Liver (tissue), 9 donors: Measurements from ENCODE around the gene NUP50. TPM values are rescaled to one million over a fixed set of nuclear protein-coding genes. Genes with fewer than 3 reads are reported as not detected.

Experiments used
- DNase-seq: peaks from one replicate; pipeline ENCODE4 v3.0.0-alpha.2; 2017; ENCODE audit warnings: low spot score
- H3K27ac ChIP-seq, 2 donors: one replicate each; pipeline ENCODE4 v1.7.0; 2013; ENCODE audit warnings: inconsistent platforms in 2 of 2, low read length in 2 of 2, control low read depth in 1 of 2, low read depth in 1 of 2, mild to moderate bottlenecking in 1 of 2
- H3K27me3 ChIP-seq, 4 donors: one replicate each; pipeline versions ENCODE4 v1.6.1 to v1.7.0; 2013; ENCODE audit warnings: low read length in 3 of 4, inconsistent platforms in 1 of 4, mild to moderate bottlenecking in 1 of 4, moderate library complexity in 1 of 4; ENCODE audit not compliant: control insufficient read depth in 4 of 4, insufficient read depth in 4 of 4
- H3K36me3 ChIP-seq, 4 donors: one replicate each; pipeline versions ENCODE4 v1.6.1 to v1.7.0; 2013; ENCODE audit warnings: low read length in 3 of 4, mild to moderate bottlenecking in 3 of 4, low read depth in 1 of 4, moderate library complexity in 1 of 4; ENCODE audit not compliant: control insufficient read depth in 4 of 4, insufficient read depth in 3 of 4
- H3K4me1 ChIP-seq, 4 donors: one replicate each; pipeline versions ENCODE4 v1.6.1 to v1.7.0; 2013; ENCODE audit warnings: low read length in 3 of 4, mild to moderate bottlenecking in 3 of 4, moderate library complexity in 1 of 4; ENCODE audit not compliant: control insufficient read depth in 4 of 4, insufficient read depth in 4 of 4
- H3K4me3 ChIP-seq, 3 donors: one replicate each; pipeline versions ENCODE4 v1.6.1 to v1.7.0; 2013; ENCODE audit warnings: low read length in 3 of 3, control low read depth in 1 of 3, low read depth in 1 of 3, mild to moderate bottlenecking in 1 of 3
- H3K9ac ChIP-seq, 2 donors: one replicate each; pipeline ENCODE4 v1.7.0; 2013; ENCODE audit warnings: low read length in 2 of 2, mild to moderate bottlenecking in 2 of 2, moderate library complexity in 2 of 2, control low read depth in 1 of 2, low read depth in 1 of 2
- H3K9me3 ChIP-seq, 4 donors: one replicate each; pipeline versions ENCODE4 v1.6.1 to v1.7.0; 2013; ENCODE audit warnings: low read length in 3 of 4; ENCODE audit not compliant: control insufficient read depth in 4 of 4
- ATF3 ChIP-seq: IDR thresholded peaks from 2 replicates; pipeline ENCODE4 v1.6.1; 2016; ENCODE audit warnings: antibody characterized with exemption
- CTCF ChIP-seq: fragments of 150-350 bp; IDR thresholded peaks from 2 replicates; pipeline ENCODE4 v1.5.1; 2017; ENCODE audit warnings: improper control_type of control experiment, low read depth, low read length; ENCODE audit not compliant: missing input control
- EGR1 ChIP-seq, 2 donors: IDR thresholded peaks; 2 replicates each; pipeline ENCODE4 v1.6.1; 2016 to 2018; ENCODE audit warnings: antibody characterized with exemption in 2 of 2, low read depth in 2 of 2
- FOXA1 ChIP-seq: IDR thresholded peaks from 2 replicates; pipeline ENCODE4 v1.6.1; 2016; ENCODE audit warnings: antibody characterized with exemption
- FOXA2 ChIP-seq: IDR thresholded peaks from 2 replicates; pipeline ENCODE4 v1.6.1; 2016; ENCODE audit warnings: antibody characterized with exemption
- GABPA ChIP-seq, 2 donors: IDR thresholded peaks in 1 of 2; conservative IDR thresholded peaks in 1 of 2; 2 replicates each; pipeline ENCODE4 v1.6.1; 2016; ENCODE audit warnings: antibody characterized with exemption in 2 of 2, mild to moderate bottlenecking in 1 of 2, moderate library complexity in 1 of 2
- HNF4A ChIP-seq, 2 donors: conservative IDR thresholded peaks; 2 replicates each; pipeline ENCODE4 v1.6.1; 2016; ENCODE audit warnings: antibody characterized with exemption in 2 of 2, mild to moderate bottlenecking in 2 of 2
- HNF4G ChIP-seq: IDR thresholded peaks from 2 replicates; pipeline ENCODE4 v1.6.1; 2016; ENCODE audit warnings: antibody characterized with exemption
- JUND ChIP-seq, 2 donors: IDR thresholded peaks; 2 replicates each; pipeline ENCODE4 v1.6.1; 2016; ENCODE audit warnings: antibody characterized with exemption in 2 of 2
- MAX ChIP-seq: IDR thresholded peaks from 2 replicates; pipeline ENCODE4 v1.6.1; 2016; ENCODE audit warnings: antibody characterized with exemption
- NR2F2 ChIP-seq: IDR thresholded peaks from 2 replicates; pipeline ENCODE4 v1.6.1; 2016; ENCODE audit warnings: antibody characterized with exemption
- RAD21 ChIP-seq, 2 donors: IDR thresholded peaks; 2 replicates each; pipeline ENCODE4 v1.6.1; 2016; ENCODE audit warnings: antibody characterized with exemption in 2 of 2, mild to moderate bottlenecking in 2 of 2
- REST ChIP-seq: IDR thresholded peaks from 2 replicates; pipeline ENCODE4 v1.6.1; 2016; ENCODE audit warnings: antibody characterized with exemption, mild to moderate bottlenecking
- RXRA ChIP-seq, 2 donors: IDR thresholded peaks; 2 replicates each; pipeline ENCODE4 v1.6.1; 2017 to 2018; ENCODE audit warnings: antibody characterized with exemption in 2 of 2, mild to moderate bottlenecking in 1 of 2
- TAF1 ChIP-seq: conservative IDR thresholded peaks from 2 replicates; pipeline ENCODE4 v1.6.1; 2016; ENCODE audit warnings: antibody characterized with exemption, mild to moderate bottlenecking
- YY1 ChIP-seq: IDR thresholded peaks from 2 replicates; pipeline ENCODE4 v1.6.1; 2016; ENCODE audit warnings: antibody characterized with exemption, mild to moderate bottlenecking
- ZBTB33 ChIP-seq: IDR thresholded peaks from 2 replicates; pipeline ENCODE4 v1.6.1; 2016; ENCODE audit warnings: antibody characterized with exemption
- WGBS: extraction: QIAGEN DNeasy Blood & Tissue Kit; methylation state at CpG from one replicate; pipeline ENCODE4 v1.1.7; 2013; 5-methylcytosine and 5-hydroxymethylcytosine counted together
- polyA plus RNA-seq, 2 donors: library from polyadenylated mRNA; stranded (reverse) in 1 of 2; unstranded in 1 of 2; fragments of 200-250 nt in 1 of 2; fragments of >200 nt in 1 of 2; fragmentation: Nextera tagmentation in 1 of 2; extraction: Ambion mirVana in 1 of 2; gene quantifications; one replicate each; pipeline versions ENCODE4 v1.2.1 to v1.2.3, GENCODE V29; 2013 to 2015
- total RNA-seq, 2 donors: library from RNA; depleted of rRNA; stranded (reverse); fragments of >200 nt; gene quantifications; one replicate each; pipeline ENCODE4 v1.2.3, GENCODE V29; 2014
- donor health status: healthy.
- donor health status: healthy.
- donor health status: healthy.
- donor health status: healthy.
- donor health status: healthy.

NUP50 gene
- total and polyA plus RNA-seq, 4 donors: 8.7 to 48.2 (median 24.8) TPM

- peaks cover 16 to 58% (median 16%) of the 10 kb centered on the region in 4 donors for H3K36me3 ChIP-seq
- no peaks in the 10 kb centered on the region for H3K9me3 ChIP-seq
- no peak overlapping the region for H3K4me3 ChIP-seq
- no peak overlapping the region for H3K9ac ChIP-seq
- H3K27ac ChIP-seq: no peak overlapping the region
- WGBS: 95% methylated on average over 13 of the region's 13 CpGs
- TF ChIP-seq EGR1 (IDR thresholded peaks at IDR 0.05; ENCODE audit: low read depth in 2 of 2): no peak
- no peak for TF ChIP-seq RAD21 (IDR thresholded peaks at IDR 0.05)
- TF ChIP-seq ZBTB33: no peak
- no peak for TF ChIP-seq CTCF
- no peak for TF ChIP-seq TAF1
- no peak for TF ChIP-seq FOXA1
- TF ChIP-seq NR2F2: no peak
- no peak for TF ChIP-seq ATF3
- no peak for TF ChIP-seq JUND (IDR thresholded peaks at IDR 0.05)
- no peak for TF ChIP-seq FOXA2
- no peak for TF ChIP-seq YY1
- no peak for TF ChIP-seq HNF4A (conservative IDR thresholded peaks at IDR 0.05)
- no peak for TF ChIP-seq REST
- TF ChIP-seq GABPA (IDR thresholded peaks at IDR 0.05 in 1 of 2, conservative IDR thresholded peaks at IDR 0.05 in 1 of 2): no peak
- no peak for TF ChIP-seq RXRA (IDR thresholded peaks at IDR 0.05)
- no peak for TF ChIP-seq HNF4G
- no peak for TF ChIP-seq MAX
- no peaks in the 10 kb centered on the region for H3K27me3 ChIP-seq
- H3K4me1 ChIP-seq: no peaks in the 10 kb centered on the region
- no peak for DNase-seq
Measured at GRCh38 chr22:45204241-45204640, 40.5 kb downstream of the NUP50 start.

- 94% methylated on average over 14 of the region's 14 CpGs for WGBS
- Histone ChIP-seq H3K27ac (no peak overlapping the region), H3K9me3 (no peaks in the 10 kb centered on the region), H3K4me3 (no peak overlapping the region), H3K9ac (no peak overlapping the region), H3K4me1 (no peaks in the 10 kb centered on the region), H3K27me3 (no peaks in the 10 kb centered on the region), H3K36me3 (peaks cover 11 to 52% (median 15%) of the 10 kb centered on the region in 4 donors)
- no peak for DNase-seq
- TF ChIP-seq HNF4A (conservative IDR thresholded peaks at IDR 0.05) (no peak), RXRA (IDR thresholded peaks at IDR 0.05) (no peak), JUND (IDR thresholded peaks at IDR 0.05) (no peak), REST (no peak), CTCF (no peak), TAF1 (no peak), NR2F2 (no peak), ATF3 (no peak), EGR1 (IDR thresholded peaks at IDR 0.05; ENCODE audit: low read depth in 2 of 2) (no peak)
Measured at GRCh38 chr22:45204819-45205218, 41.1 kb downstream of the NUP50 start.
